ENCODE measurements around the gene TCF3.

Gene TCF3

DNA sequence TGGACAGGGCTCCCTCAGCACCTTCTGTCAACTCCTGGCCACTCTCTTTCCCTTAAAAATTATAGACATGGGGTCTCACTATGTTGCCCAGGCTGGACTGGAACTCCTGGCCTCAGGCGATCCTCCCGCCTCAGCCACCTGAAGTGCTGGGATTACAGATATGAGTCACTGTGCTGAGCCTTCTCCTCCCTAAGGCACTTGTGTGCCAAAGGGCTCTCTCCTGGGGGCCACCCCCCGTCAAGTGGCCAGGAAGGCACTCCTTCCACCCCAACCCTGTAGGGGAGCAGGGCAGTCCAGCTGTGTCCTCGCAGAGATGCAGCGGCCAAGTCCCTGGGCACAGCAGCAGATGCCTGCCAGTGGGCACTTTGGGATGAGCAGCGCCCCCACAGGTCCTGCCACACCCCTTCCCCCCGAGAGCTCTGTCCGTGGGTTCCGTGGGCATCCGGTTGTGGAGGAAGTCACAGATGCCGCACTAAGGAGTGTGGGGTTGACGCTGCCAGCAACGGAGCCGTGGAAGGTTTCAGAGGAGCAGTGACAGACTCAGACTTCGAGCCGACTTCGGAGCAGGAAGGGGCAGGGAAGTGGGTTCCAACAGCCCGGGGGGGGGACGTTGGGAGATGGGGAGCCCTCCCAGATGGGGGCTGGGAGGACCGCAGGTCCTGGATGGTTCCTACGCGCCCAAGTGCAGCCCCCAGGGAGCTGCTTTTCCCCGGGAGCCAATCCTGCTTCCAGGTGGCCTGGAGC lies 43.9 kb downstream of the TCF3 start:
- DNase-seq: no peak

DNA sequence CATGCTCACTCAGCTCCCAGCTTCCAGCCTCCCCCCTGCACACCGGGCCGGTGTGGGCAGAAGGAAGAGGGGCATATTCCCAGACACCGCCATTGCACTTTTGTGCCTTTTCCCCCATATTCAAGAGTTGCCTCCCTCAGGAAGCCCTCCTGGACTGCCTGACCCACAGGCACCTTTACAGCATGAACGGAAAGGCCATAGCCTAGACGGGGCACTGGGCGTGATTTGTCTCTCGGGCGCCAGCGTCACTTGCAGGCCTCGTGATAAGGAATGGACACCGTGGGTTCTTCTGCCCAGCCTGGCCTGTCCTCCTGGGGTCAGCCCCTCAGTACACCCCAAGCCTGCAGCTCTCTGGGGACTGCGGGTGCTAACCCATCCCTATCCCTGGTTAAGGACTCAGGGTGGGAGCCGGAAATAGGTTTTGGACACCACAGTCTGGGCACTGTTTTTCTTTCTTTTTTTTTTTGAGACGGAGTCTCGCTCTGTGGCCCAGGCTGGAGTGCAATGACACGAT lies 46.2 kb downstream of the TCF3 start:
- DNase-seq: no peak

DNA sequence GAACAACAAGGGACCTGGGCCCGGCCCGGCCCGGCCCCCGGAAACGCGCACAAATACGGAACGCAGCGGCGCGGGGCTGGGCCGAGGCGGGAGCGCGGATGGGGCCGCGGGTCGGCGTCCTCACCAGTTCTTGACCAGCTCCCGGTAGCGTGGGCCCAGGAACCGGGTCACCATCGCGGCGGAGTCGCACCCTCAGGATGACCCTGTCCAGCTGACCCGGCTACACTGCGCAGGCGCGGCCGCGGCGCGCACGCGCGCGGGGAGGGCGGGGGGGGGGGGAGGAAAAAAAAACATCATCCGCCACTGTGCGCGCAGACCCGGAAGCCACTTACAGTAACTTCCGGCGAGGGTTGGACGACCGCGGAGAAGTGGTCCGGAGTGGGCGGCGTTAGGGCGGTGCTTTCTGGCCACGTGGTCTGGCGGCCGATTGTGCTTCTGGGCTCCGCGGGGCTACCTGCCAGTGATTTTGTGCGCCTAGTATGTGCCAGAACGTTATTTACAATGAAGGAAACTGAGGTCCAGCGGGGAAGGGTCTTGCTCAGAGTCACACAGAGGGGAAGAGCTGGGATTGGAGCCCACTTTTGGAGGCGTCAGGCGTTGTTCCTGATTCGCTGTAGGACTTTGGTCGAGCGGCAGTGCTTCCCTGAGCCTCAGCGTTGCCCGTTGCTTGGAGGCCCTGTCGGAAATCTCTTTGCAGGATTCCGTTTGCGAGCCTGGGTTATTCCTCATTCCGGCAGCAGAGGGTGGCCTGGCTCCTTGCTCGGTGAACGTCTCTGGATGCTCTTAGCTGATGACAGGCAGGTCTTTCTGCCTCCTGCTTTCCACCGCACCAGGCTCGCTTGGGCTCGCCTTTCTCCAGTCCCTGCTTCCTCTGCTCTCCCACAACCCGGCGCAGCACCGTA lies 46.9 kb downstream of the TCF3 start, which contains the start of gene UQCR11:
Gene UQCR11, minus strand, starts transcription at position 227 of the 902 bp plus-strand sequence. Its CDS starts 53 bp downstream, at position 174.
- DNase-seq: peak; percentile 87

DNA sequence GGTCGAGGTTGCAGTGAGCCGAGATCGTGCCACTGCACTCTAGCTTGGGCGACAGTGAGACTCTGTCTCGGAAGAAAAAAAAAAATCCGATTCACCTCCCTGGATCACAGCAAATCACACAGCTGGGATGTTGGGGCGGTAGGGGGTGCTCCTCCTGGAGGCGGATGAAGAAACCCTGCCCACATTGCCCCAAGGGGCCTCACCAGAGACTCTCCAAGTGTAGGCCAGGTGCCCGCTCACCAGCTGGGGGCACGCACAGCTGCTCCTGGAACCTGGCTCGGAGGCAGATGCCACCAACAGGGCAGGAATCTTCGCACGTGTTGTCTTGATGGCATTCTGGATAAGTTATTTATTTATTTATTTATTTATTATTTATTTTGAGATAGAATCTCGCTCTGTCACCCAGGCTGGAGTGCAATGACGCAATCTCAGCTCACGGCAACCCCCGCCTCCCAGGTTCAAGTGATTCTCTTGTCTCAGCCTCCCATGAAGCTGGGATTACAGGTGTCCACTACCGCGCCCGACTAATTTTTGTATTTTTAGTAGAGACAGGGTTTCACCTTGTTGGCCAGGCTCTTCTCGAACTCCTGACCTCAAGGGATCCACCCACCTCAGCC lies 50.2 kb downstream of the TCF3 start:
- no peak for DNase-seq

DNA sequence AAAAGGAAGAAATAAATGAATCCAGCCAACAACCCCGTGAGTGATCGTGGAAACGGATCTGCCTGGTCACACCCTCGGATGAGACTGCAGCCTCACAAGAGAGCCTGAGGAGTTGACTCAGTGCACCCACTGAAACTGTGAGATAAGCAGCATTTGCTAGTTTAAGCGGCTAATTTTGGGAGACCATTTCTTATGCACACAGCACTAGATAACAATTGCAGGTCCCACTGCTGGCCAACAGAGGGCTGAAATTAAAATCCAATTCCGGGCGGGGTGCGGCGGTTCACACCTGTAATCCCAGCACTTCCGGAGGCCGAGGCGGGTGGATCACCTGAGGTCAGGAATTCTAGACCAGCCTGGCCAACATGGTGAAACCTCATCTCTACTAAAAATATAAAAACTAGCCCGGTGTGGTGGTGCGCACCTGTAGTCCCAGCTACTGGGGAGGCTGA lies 50.8 kb downstream of the TCF3 start:
- no peak for DNase-seq

DNA sequence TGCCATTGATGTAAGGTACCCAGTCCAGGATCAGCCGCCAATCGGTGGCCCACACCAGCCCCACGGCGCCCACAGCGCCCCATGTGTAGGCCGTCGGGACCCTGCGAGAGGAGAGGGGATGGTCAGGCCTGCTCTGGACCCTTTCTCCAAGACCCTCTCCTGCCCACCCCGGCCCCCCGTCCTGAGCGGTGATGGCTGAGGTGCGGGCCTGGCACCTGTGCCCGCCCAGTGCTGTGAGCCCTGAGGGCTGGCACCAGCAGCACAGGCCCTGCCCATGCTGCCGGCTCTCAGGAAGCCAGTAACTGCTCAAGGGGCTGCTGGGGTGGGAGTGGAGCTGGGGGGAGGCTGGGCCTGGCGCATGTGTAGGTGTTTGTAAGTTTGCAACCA lies 53.0 kb downstream of the TCF3 start:
- DNase-seq: no peak

DNA sequence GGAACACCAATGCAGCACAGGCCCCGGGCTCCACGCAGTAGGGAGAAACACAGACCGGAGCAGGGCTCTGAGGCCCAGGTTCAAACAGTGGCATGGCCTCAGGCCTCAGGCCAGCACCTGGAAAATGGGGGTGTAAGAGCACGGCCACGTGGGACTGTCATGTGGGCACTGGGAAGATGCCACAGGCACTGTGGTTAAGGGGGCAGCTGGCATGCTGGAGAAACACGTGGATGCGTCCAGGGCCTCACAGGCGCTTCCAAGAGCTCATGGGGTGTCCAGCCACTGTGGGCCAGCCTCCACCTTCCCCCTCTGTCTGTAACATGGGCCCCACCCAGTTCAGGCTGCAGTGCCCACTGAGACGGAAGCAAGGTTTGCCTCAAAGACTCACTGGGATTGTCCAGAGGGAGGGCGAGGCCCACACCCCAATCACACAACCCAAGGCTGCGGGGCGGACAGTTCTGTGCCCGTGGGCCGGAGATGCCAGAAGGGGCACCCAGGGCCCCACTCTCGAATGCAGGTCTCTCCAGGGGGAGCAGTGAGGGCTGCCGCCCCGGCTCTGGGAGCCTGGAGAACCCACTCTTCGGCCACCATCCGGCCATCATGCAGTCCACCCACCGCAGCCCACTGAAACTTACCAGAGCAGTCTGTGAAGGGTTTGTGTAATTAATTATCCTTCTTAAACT lies 53.5 kb downstream of the TCF3 start:
- no peak for DNase-seq

DNA sequence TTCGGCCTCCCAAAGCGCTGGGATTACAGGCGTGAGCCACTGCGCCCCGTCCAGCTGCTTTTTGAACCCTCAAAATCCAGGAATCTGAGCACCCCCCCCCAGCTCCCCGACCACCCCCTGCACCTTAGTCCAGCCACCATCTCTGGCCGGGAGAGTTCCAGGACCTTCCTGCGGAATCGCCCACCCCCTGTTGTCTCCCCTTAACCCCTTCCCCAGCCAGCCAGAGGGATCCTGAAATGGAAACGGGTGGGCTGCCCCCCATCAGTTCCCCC lies 59.0 kb downstream of the TCF3 start:
- no peak for DNase-seq

DNA sequence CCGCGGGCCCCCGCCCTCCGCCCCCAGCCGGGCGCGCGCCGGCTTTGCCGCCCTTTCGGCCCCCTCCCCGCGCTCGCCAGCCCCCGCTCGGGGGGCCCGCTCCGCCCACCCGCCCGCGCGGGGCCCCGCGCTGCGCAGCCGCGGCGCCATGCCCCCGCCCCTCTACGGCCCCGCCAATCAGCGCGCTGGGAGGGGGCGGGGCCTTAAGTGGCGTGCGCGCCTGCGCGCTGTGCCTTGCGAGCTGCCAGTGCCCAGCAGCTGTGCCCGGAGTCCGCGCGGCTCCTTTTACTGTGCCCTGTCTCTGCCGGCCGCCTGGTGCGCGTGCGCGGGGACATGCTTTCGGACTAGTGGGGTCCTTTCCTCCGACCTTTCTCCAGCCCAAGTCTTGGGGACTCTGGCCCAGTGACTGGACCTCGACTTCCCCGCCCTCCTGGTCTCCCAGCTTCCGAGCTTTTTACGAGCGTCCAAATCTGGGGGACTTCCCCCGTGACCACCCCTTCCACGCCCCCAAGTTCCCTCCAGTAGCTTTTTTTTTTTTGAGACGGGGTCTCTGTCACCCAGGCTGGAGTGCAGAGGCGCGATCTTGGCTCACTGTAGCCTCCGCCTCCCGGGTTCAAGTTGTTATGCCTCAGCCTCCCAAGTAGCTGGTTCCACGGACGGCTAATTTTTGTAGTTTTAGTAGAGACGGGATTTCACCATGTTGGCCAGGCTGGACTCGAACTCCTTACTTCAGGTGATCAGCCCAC lies 59.5 kb downstream of the TCF3 start, which contains the start of gene MBD3:
Gene MBD3, minus strand, starts transcription at position 111 of the 746 bp plus-strand sequence. CDS start 234 bp downstream, outside the sequence.
- DNase-seq: peak; percentile 80

DNA sequence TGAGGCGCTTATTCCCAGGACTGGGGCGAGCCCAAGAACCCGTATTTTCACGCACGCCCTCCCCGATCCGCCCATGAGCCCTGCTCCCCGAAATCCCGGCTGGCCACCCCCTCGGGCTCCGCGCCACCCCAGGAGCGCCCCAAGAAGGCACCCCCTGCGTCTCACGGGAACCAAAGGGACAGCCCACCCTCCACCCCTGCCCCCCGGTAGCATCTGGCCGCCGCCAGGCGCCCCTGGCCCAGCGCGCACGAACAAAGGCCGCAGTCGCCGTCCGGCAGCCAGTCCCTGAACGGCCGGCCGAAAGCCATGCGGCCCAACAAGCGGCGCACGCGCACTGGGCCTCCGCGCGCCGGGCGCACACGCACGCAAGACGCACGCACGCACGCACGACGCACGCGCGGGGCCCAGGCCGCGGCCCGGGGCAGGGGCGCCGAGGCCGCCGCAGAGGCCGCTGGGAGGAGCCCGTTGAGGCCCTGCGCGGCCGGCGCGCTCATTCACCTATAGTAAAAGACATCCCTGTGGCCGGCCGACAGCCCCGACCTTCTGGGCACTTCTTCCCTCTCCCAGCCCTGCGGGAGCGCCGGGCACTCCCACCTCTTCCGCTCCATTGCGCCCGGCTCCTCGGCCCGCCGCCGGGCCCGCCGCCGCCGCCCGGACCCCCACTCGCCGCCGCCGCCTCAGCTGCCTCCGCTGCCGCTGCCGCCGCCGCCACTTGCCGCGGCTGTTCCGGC lies 60.2 kb downstream of the TCF3 start:
- peak; percentile 64 for DNase-seq

DNA sequence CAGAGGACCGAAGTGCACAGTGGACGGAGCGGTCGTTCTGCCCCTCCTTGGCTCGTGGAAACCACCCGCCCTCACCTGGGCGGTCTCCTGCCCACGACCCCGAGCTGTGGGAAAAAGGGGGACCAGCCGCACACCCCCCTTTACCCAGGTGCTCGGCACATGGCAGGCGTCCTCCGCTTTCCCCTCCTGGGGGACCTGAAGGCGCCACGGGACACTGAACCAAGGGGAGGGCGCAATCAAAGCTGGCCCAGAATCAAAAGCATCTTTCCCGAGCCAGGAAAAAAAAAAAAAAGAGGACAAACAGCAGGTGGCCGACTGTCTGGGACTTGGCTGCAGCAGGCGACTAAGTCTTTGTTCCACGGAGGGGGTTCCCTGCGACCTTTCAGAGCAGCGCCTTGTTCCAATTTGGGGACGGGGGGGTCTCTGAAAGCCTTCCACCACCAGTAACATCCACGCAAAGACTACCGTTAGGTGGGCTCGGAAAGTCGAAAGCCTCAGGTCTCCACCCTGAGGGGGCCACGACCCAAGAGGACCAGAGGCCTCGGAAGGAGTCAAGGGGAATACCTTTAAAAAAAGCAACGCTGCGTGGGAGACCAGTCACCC lies 60.9 kb downstream of the TCF3 start:
- DNase-seq: no peak

DNA sequence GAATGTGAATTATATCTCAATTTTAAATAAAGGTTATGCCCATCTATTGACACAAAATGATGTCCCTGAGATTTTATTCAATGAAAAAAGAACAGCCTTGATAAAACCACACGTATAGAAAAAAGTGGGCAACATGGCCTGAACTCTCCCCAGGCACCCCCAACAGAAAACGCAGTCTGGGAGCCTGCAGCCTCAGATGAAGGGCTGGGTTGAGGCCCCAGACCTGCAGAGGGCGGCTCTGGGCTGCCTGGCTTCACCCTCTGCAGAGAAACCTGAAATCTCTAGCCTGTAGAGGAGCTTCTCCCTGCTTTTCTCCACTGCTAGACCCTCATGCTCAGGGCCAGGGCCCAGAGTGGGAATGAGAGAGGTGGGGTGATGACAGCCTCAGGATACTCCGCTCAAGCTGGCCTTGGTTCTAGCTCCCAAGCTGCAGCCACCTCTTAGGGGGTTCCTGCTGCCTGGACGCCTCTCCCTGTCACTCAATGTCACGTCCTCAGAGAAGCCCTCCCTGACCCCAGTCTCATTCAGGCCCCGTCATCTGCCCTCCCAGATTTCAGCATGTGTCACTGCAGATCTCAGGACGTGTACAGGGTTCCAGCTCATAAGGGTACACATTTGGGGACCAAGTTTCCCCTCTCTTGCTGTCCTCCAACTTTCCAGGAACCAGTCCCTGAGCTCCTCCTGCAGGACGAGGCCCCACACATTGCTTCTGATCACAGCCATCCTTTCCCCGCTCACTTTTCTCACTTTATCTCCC lies 61.6 kb downstream of the TCF3 start:
- DNase-seq: no peak

DNA sequence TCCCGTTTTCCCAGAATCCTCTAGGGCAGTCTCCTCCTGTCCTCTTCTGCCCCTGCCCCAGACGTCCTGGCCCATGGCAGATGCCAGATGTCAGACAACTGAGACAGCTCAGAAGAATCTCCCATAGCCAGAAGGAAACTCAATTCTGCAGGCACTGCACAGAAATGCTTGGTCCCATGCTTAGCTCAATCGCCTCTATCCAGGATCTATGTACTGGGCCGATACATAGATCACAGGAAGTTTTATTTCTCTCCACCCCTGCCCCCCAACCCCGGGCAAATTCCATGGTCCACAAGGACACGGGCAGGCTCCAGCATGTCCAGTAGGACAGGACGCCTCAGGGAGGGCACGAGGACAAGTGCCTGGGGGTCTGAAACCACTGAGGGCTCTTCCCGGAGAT lies 64.5 kb downstream of the TCF3 start:
- DNase-seq: no peak

DNA sequence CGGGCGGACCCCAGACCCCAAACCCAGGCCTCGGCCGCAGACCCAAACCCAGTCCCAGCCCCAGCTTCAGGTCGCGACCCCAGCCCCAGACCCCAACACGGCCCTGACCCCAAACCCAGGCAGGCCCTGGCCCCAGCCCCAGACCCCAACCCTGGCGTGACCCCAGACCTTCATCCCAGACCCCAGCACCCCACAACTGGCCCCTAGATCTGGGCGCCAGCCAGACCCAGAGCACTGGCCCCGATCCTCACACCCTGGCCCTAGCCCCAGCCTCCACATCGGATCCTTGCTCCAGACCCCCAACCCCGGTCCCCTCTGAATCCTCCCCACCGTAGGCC lies 67.2 kb downstream of the TCF3 start:
- DNase-seq: no peak

DNA sequence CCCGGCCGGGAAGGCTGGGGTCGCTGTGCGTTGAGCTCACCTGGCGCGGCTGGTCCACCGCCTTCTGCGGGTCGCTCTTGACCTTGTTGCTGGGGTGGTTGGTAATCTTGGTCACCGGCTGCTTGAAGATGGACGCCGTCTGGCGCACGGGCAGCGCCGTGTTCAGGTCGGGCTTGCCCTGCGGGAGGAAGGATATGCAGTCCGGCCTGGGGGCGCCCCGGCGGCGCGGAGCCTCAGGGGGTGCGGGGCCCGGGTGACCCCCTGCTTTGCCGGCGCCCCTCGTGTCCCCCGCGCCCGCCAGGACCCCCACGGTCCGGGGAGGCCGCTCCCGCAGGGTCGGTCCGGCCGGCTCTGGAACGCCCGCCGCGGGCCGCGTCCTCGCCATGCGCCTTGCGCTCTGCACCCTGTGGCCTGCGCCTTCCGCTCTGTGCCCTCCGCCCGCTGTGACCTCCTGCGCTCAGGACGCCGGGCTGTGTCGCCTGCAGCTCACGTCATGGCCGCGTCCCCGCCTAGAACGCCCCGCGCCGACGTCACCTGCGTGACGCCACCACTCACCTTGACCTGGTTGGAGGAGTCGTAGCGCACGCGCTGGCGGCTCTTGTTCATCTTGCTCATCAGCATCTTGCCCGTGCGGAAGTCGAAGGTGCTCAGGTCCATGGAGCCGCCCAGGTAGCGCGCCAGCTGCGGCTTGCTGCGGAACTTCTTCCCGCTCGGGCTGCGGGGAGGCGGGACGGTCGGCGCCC lies 67.7 kb downstream of the TCF3 start:
- no peak for DNase-seq

DNA sequence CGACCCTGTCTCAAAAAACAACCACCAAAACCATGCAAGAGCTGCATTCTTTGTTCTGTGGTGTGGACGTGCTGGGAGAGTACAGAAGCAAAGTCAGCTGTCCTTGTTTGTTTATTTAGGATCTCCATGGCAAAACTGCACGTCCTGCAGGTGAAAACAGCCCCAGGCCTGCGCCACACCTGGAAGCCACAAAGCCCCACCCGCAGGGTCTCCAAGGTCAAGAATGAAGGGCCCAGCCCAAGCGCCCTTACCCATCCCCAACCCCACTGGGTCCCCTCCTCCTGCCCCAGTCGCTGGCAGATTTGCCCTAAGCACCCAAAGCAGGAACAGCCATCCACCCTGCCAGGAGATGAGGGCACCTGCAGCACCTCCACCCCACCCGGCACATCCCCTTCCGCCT lies 70.2 kb downstream of the TCF3 start:
- no peak for DNase-seq

DNA sequence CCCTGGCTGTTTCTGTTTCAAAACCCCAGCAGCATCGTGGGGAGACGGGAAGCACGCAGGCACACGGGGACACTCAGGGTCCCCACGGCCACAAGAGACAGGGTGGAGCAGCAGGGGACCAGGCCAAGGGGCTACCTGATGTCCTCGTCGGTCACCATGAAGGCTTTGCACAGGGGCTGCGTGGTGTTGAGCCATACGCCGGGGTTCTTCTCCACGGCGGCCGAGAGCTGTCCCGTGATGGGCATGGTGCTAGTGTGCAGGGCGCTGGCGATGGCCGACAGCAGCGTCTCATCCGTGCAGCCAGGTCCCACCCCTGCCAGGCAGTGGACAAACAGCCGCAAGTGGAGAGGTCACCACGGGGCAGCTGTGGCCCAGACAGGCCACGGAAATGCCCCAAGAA lies 71.5 kb downstream of the TCF3 start:
- DNase-seq: no peak

DNA sequence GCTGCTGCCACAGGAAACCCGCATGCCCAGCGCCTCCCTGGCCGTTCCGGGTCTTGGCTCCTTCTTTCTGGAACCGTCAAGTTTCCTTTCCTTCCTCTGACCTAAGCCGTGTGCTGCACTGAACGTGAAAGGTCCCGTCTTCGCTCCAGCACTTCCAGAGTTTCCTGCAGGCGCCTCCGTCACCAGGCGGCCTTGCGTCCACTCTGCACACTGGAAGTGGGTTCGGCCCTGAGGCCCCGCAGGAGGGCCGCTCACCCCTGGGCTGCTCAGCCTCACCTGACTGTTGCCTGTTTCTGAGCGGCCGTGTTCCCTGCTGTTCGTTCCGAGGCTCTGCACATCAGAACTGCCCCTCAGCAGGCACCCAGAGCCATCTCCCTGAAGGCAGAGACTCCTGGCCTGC lies 72.0 kb downstream of the TCF3 start:
- DNase-seq: no peak

DNA sequence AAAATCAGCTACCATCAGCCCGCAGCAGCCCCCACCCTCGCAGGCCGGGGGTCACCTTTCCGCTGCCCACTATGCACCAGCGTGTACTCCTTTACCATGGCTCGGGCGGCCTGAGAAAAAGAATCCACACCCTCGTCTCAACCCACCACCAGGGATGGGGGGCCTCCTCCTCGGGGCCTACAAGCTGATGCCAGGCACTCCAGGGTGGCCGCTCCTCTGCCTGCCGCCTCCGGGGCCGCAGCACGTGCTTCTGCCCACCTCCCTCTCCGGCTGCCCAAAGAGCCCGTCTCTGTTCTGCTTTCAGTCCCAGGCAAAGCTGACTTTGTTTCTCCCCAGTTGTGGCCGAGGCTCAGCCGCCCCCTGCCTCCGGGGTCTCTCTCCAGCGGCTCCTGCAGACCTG lies 73.2 kb downstream of the TCF3 start:
- DNase-seq: no peak

Data from GF-D8 (cell line).